HCT116 (cell line): ENCODE results near the gene MYO10.

Experiments
- EZH2 ChIP-seq: fragments of 200-600 bp; sonication (generic); IDR thresholded peaks from 2 replicates; pipeline ENCODE4 v1.6.1; 2017; ENCODE audit warnings: antibody characterized with exemption, mixed run types
- JUND ChIP-seq: IDR thresholded peaks from 2 replicates; pipeline ENCODE4 v1.6.1; 2012
- RAD21 ChIP-seq: IDR thresholded peaks from 2 replicates; pipeline ENCODE4 v1.6.1; 2012; ENCODE audit warnings: low read depth, mild to moderate bottlenecking
- YY1 ChIP-seq: IDR thresholded peaks from 2 replicates; pipeline ENCODE4 v1.6.1; 2011; ENCODE audit warnings: low read length, low read depth, moderate library complexity, mild to moderate bottlenecking; ENCODE audit not compliant: insufficient replicate concordance; ENCODE audit errors: extremely low read depth
- TF ChIP-seq, protein P1 (sequence below), 3 experiments: fragments of 200-600 bp in 1 of 3; sonication (generic) in 1 of 3; IDR thresholded peaks in 2 of 3; conservative IDR thresholded peaks in 1 of 3; 2 replicates each; pipeline ENCODE4 v1.5.1; 2012 to 2017; ENCODE audit warnings: low read depth in 2 of 3, low read length in 2 of 3, antibody characterized with exemption in 1 of 3, borderline replicate concordance in 1 of 3, control low read depth in 1 of 3, mild to moderate bottlenecking in 1 of 3, mixed read lengths in 1 of 3, mixed run types in 1 of 3, moderate library complexity in 1 of 3; ENCODE audit not compliant: insufficient read depth in 1 of 3
- TF ChIP-seq, protein P2 (sequence below): IDR thresholded peaks from 2 replicates; pipeline ENCODE4 v1.6.1; 2012
- TF ChIP-seq, protein P3 (sequence below): IDR thresholded peaks from 2 replicates; pipeline ENCODE4 v1.6.1; 2012; ENCODE audit warnings: low read depth

DNA sequence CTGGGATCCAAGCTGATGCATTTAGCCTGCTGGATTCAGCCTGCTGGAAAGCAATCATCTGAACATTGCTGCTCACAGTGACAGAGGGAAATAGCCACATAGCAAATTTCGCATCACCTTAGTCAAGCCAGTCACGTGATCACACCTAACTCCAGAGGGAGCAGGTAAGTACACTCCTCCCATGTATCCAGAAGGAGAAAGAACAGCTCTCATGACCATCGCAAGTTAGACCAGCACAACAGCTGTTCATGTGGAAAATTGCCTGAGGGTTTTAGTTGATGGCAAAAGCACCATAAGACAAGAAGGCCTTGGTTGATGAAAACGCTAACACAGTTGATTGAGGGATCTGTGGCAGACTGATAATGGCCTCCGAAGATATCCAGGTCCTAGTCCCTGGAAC lies 34.2 kb upstream of the MYO10 start:
- TF ChIP-seq EZH2 = no peak
- TF ChIP-seq YY1 = no peak
- no peak for TF ChIP-seq RAD21
- TF ChIP-seq, protein P1, sequence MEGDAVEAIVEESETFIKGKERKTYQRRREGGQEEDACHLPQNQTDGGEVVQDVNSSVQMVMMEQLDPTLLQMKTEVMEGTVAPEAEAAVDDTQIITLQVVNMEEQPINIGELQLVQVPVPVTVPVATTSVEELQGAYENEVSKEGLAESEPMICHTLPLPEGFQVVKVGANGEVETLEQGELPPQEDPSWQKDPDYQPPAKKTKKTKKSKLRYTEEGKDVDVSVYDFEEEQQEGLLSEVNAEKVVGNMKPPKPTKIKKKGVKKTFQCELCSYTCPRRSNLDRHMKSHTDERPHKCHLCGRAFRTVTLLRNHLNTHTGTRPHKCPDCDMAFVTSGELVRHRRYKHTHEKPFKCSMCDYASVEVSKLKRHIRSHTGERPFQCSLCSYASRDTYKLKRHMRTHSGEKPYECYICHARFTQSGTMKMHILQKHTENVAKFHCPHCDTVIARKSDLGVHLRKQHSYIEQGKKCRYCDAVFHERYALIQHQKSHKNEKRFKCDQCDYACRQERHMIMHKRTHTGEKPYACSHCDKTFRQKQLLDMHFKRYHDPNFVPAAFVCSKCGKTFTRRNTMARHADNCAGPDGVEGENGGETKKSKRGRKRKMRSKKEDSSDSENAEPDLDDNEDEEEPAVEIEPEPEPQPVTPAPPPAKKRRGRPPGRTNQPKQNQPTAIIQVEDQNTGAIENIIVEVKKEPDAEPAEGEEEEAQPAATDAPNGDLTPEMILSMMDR (IDR thresholded peaks at IDR 0.05 in 2 of 3, conservative IDR thresholded peaks at IDR 0.05 in 1 of 3; ENCODE audit: borderline replicate concordance in 1 of 3, insufficient read depth in 1 of 3, low read depth in 2 of 3, low read length in 2 of 3) = no peak
- TF ChIP-seq, protein P2, sequence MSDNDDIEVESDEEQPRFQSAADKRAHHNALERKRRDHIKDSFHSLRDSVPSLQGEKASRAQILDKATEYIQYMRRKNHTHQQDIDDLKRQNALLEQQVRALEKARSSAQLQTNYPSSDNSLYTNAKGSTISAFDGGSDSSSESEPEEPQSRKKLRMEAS = no peak
- no peak for TF ChIP-seq JUND
- TF ChIP-seq, protein P3, sequence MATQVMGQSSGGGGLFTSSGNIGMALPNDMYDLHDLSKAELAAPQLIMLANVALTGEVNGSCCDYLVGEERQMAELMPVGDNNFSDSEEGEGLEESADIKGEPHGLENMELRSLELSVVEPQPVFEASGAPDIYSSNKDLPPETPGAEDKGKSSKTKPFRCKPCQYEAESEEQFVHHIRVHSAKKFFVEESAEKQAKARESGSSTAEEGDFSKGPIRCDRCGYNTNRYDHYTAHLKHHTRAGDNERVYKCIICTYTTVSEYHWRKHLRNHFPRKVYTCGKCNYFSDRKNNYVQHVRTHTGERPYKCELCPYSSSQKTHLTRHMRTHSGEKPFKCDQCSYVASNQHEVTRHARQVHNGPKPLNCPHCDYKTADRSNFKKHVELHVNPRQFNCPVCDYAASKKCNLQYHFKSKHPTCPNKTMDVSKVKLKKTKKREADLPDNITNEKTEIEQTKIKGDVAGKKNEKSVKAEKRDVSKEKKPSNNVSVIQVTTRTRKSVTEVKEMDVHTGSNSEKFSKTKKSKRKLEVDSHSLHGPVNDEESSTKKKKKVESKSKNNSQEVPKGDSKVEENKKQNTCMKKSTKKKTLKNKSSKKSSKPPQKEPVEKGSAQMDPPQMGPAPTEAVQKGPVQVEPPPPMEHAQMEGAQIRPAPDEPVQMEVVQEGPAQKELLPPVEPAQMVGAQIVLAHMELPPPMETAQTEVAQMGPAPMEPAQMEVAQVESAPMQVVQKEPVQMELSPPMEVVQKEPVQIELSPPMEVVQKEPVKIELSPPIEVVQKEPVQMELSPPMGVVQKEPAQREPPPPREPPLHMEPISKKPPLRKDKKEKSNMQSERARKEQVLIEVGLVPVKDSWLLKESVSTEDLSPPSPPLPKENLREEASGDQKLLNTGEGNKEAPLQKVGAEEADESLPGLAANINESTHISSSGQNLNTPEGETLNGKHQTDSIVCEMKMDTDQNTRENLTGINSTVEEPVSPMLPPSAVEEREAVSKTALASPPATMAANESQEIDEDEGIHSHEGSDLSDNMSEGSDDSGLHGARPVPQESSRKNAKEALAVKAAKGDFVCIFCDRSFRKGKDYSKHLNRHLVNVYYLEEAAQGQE = no peak
